CD4-positive, CD25-positive, alpha-beta regulatory T cell (primary cell): ENCODE measurements around the gene PRSS22. TPM values are rescaled to one million over a fixed set of nuclear protein-coding genes. Genes with fewer than 3 reads are reported as not detected.

ENCODE experiments used
- ATAC-seq, 2 donors: fragments of 150-1000 bp; cut with Tn5 transposase; one replicate each; pipeline ENCODE4 v1.10.0; 2021; ENCODE audit warnings: low read depth in 2 of 2, moderate number of reproducible peaks in 2 of 2, moderate library complexity in 1 of 2
- DNase-seq, 3 donors: peaks; one replicate each; pipeline versions ENCODE4 v3.0.0 to v3.0.0-alpha.2; 2012 to 2022; ENCODE audit warnings: mixed read lengths in 1 of 3
- H3K27ac ChIP-seq: one replicate; pipeline ENCODE4 v1.7.0; 2013; ENCODE audit warnings: mild to moderate bottlenecking, low read length; ENCODE audit not compliant: insufficient read depth, poor library complexity, severe bottlenecking
- H3K27me3 ChIP-seq: one replicate; pipeline ENCODE4 v1.7.0; 2013; ENCODE audit warnings: low read length; ENCODE audit not compliant: control insufficient read depth, insufficient read depth
- H3K36me3 ChIP-seq: one replicate; pipeline ENCODE4 v1.7.0; 2013; ENCODE audit warnings: mild to moderate bottlenecking, low read length, moderate library complexity; ENCODE audit not compliant: control insufficient read depth, insufficient read depth
- H3K4me1 ChIP-seq: 2 replicates; pipeline ENCODE4 v1.7.0; 2013; ENCODE audit warnings: mild to moderate bottlenecking, low read length; ENCODE audit not compliant: insufficient read depth, control insufficient read depth, poor library complexity, severe bottlenecking
- H3K4me3 ChIP-seq: one replicate; pipeline ENCODE4 v1.7.0; 2013; ENCODE audit warnings: low read depth, mild to moderate bottlenecking, low read length, moderate library complexity
- H3K9me3 ChIP-seq, 2 experiments: 1 replicate in 1 of 2; 2 replicates in 1 of 2; pipeline ENCODE4 v1.7.0; 2013; ENCODE audit warnings: low read length in 2 of 2, mild to moderate bottlenecking in 1 of 2, moderate library complexity in 1 of 2; ENCODE audit not compliant: control insufficient read depth in 2 of 2
- H3K27ac Mint-ChIP-seq, 3 donors: one replicate each; pipeline ENCODE4 v1.8.0; 2020 to 2022; ENCODE audit warnings: mild to moderate bottlenecking in 3 of 3, mixed read lengths in 3 of 3, moderate library complexity in 2 of 3
- H3K27me3 Mint-ChIP-seq: one replicate; pipeline ENCODE4 v1.8.0; 2022; ENCODE audit warnings: mild to moderate bottlenecking, mixed read lengths
- H3K36me3 Mint-ChIP-seq: one replicate; pipeline ENCODE4 v1.8.0; 2020; ENCODE audit warnings: mixed read lengths
- H3K4me1 Mint-ChIP-seq, 4 donors: one replicate each; pipeline ENCODE4 v1.8.0; 2020 to 2022; ENCODE audit warnings: mixed read lengths in 4 of 4, mild to moderate bottlenecking in 1 of 4
- H3K4me3 Mint-ChIP-seq, 4 donors: one replicate each; pipeline ENCODE4 v1.8.0; 2020 to 2022; ENCODE audit warnings: mild to moderate bottlenecking in 4 of 4, mixed read lengths in 4 of 4, moderate library complexity in 3 of 4
- H3K9me3 Mint-ChIP-seq, 7 donors: one replicate each; pipeline ENCODE4 v1.8.0; 2020 to 2022; ENCODE audit warnings: mixed read lengths in 7 of 7, mild to moderate bottlenecking in 3 of 7, moderate library complexity in 2 of 7
- polyA plus RNA-seq, 4 donors: library from polyadenylated mRNA; unstranded; fragments of 300-500 nt; fragmentation: Illumina TruSeq; gene quantifications; one replicate each; pipeline ENCODE4 v1.2.3, GENCODE V29; 2021
- total RNA-seq: library from RNA; stranded (reverse); gene quantifications from one replicate; pipeline ENCODE4 v1.2.3, GENCODE V29; 2022

PRSS22 gene
- total and polyA plus RNA-seq, 5 donors from 2014 or later: not detected

- Histone ChIP-seq H3K4me3 (no peak overlapping the region), H3K27ac (no peak overlapping the region), H3K9me3 (no peaks in the 10 kb centered on the region), H3K36me3 (no peaks in the 10 kb centered on the region), H3K4me1 (peaks cover 28% of the 10 kb centered on the region), H3K27me3 (no peaks in the 10 kb centered on the region)
- peak overlapping the region in 2 of 4 donors; percentile 32 to 46 for H3K4me3 Mint-ChIP-seq
- DNase-seq (no peak), ATAC-seq (no peak)
- H3K9me3 Mint-ChIP-seq: no peaks in the 10 kb centered on the region
- peaks cover 7% of the 10 kb centered on the region for H3K27me3 Mint-ChIP-seq
- H3K27ac Mint-ChIP-seq: peak overlapping the region in 1 of 3 donors; percentile 71
- H3K36me3 Mint-ChIP-seq: no peaks in the 10 kb centered on the region
- H3K4me1 Mint-ChIP-seq: peaks cover 0 to 28% (median 20%) of the 10 kb centered on the region in 4 donors
Observed at GRCh38 chr16:2902337-2903130, 44.6 kb upstream of the PRSS22 start.

- Mint-ChIP-seq H3K9me3 (no peaks in the 10 kb centered on the region), H3K27ac (no peak overlapping the region), H3K4me3 (peak overlapping the region in 1 of 4 donors; percentile 32), H3K27me3 (no peaks in the 10 kb centered on the region), H3K36me3 (no peaks in the 10 kb centered on the region), H3K4me1 (peaks cover 0 to 8% (median 7%) of the 10 kb centered on the region in 4 donors)
- no peak overlapping the region for H3K27ac ChIP-seq
- H3K4me3 ChIP-seq: no peak overlapping the region
- H3K36me3 ChIP-seq: peaks cover 3% of the 10 kb centered on the region
- ATAC-seq (no peak), DNase-seq (no peak)
- H3K9me3 ChIP-seq: no peaks in the 10 kb centered on the region
- peaks cover 16% of the 10 kb centered on the region for H3K4me1 ChIP-seq
- no peaks in the 10 kb centered on the region for H3K27me3 ChIP-seq
Observed at GRCh38 chr16:2900526-2901075, 42.6 kb upstream of the PRSS22 start.

GRCh38 chr16:2899564-2900072, 41.6 kb upstream of the PRSS22 start:
- DNase-seq: no peak
- H3K4me1 ChIP-seq: peaks cover 8% of the 10 kb centered on the region
- H3K4me1 Mint-ChIP-seq: peaks cover 0 to 7% (median 6%) of the 10 kb centered on the region in 4 donors
- H3K27me3 ChIP-seq: no peaks in the 10 kb centered on the region
- H3K4me3 ChIP-seq: no peak overlapping the region
- H3K36me3 ChIP-seq: peaks cover 3% of the 10 kb centered on the region
- H3K9me3 Mint-ChIP-seq: no peaks in the 10 kb centered on the region
- no peaks in the 10 kb centered on the region for H3K9me3 ChIP-seq
- no peak overlapping the region for H3K27ac ChIP-seq
- H3K27ac Mint-ChIP-seq: no peak overlapping the region
- no peaks in the 10 kb centered on the region for H3K36me3 Mint-ChIP-seq
- H3K4me3 Mint-ChIP-seq: no peak overlapping the region
- H3K27me3 Mint-ChIP-seq: no peaks in the 10 kb centered on the region
- no peak for ATAC-seq

- H3K9me3 Mint-ChIP-seq: no peaks in the 10 kb centered on the region
- no peak overlapping the region for H3K27ac ChIP-seq
- no peak overlapping the region for H3K4me3 ChIP-seq
- H3K27ac Mint-ChIP-seq: no peak overlapping the region
- H3K4me3 Mint-ChIP-seq: no peak overlapping the region
- peaks cover 0 to 3% (median 3%) of the 10 kb centered on the region in 4 donors for H3K4me1 Mint-ChIP-seq
- DNase-seq (no peak), ATAC-seq (no peak)
- peaks cover 4% of the 10 kb centered on the region for H3K4me1 ChIP-seq
- no peaks in the 10 kb centered on the region for H3K9me3 ChIP-seq
- peaks cover 3% of the 10 kb centered on the region for H3K36me3 ChIP-seq
- no peaks in the 10 kb centered on the region for H3K27me3 ChIP-seq
- no peaks in the 10 kb centered on the region for H3K36me3 Mint-ChIP-seq
- no peaks in the 10 kb centered on the region for H3K27me3 Mint-ChIP-seq
Observed at GRCh38 chr16:2898831-2899563, 41.0 kb upstream of the PRSS22 start.

- H3K9me3 ChIP-seq: no peaks in the 10 kb centered on the region
- ATAC-seq (peak; percentile 30 to 41), DNase-seq (no peak)
- Mint-ChIP-seq H3K27me3 (no peaks in the 10 kb centered on the region), H3K4me1 (no peaks in the 10 kb centered on the region), H3K9me3 (no peaks in the 10 kb centered on the region), H3K4me3 (no peak overlapping the region), H3K27ac (no peak overlapping the region), H3K36me3 (no peaks in the 10 kb centered on the region)
- no peaks in the 10 kb centered on the region for H3K27me3 ChIP-seq
- H3K4me3 ChIP-seq: no peak overlapping the region
- H3K27ac ChIP-seq: no peak overlapping the region
- H3K36me3 ChIP-seq: peaks cover 3% of the 10 kb centered on the region
- no peaks in the 10 kb centered on the region for H3K4me1 ChIP-seq
Observed at GRCh38 chr16:2897110-2897509, 39.1 kb upstream of the PRSS22 start.

GRCh38 chr16:2896480-2897010, 38.6 kb upstream of the PRSS22 start:
- no peaks in the 10 kb centered on the region for H3K9me3 Mint-ChIP-seq
- no peaks in the 10 kb centered on the region for H3K4me1 Mint-ChIP-seq

GRCh38 chr16:2895813-2896212, 37.8 kb upstream of the PRSS22 start:
- ATAC-seq (no peak), DNase-seq (no peak)
- Histone ChIP-seq H3K4me1 (no peaks in the 10 kb centered on the region), H3K4me3 (no peak overlapping the region), H3K36me3 (peaks cover 3% of the 10 kb centered on the region), H3K9me3 (no peaks in the 10 kb centered on the region), H3K27ac (no peak overlapping the region), H3K27me3 (no peaks in the 10 kb centered on the region)
- no peak overlapping the region for H3K4me3 Mint-ChIP-seq
- no peaks in the 10 kb centered on the region for H3K4me1 Mint-ChIP-seq
- no peaks in the 10 kb centered on the region for H3K36me3 Mint-ChIP-seq
- H3K27ac Mint-ChIP-seq: no peak overlapping the region
- no peaks in the 10 kb centered on the region for H3K9me3 Mint-ChIP-seq
- H3K27me3 Mint-ChIP-seq: no peaks in the 10 kb centered on the region

More at GRCh38 chr16:2896480-2897010, 38.6 kb upstream of the PRSS22 start:
- H3K36me3 Mint-ChIP-seq: no peaks in the 10 kb centered on the region
- Histone ChIP-seq H3K27ac (no peak overlapping the region), H3K27me3 (no peaks in the 10 kb centered on the region), H3K9me3 (no peaks in the 10 kb centered on the region), H3K4me1 (no peaks in the 10 kb centered on the region), H3K4me3 (no peak overlapping the region), H3K36me3 (peaks cover 3% of the 10 kb centered on the region)
- no peak overlapping the region for H3K4me3 Mint-ChIP-seq
- H3K27me3 Mint-ChIP-seq: no peaks in the 10 kb centered on the region
- DNase-seq (no peak), ATAC-seq (no peak)
- H3K27ac Mint-ChIP-seq: no peak overlapping the region
